ENCODE results near the gene JAZF1. TPM values are rescaled to one million over a fixed set of nuclear protein-coding genes. Genes with fewer than 3 reads are reported as not detected.

JAZF1 gene
- total and polyA plus RNA-seq, 4 donors = 13.5 to 38.8 (median 21.3) TPM

DNA sequence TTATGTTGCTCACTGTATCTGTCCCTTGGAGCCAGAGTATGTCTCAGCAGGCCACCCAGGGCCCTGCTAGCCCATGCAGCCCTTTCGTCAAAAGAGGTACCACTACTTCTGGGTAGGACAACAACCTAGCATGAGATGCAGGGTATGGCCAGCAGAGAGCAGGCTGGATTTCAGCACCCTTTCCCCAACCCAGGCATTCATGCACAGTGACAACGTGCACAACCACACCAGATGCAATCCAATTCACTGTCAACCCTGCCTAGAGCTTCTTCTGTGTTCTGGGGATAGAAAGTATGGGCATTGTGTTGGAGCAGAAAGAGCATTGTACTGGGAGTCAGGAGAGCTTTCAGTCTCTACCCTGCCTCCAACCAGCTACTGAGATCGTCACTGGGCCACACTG, 37.9 kb downstream of the JAZF1 start:
- Histone ChIP-seq H3K36me3 (ENCODE audit: control insufficient read depth in 1 of 2, insufficient read depth in 2 of 2, low read length in 1 of 2) (peaks cover 0 to 3% of the 10 kb centered on the region in 2 donors), H3K27ac (ENCODE audit: low read depth in 1 of 2, low read length in 2 of 2) (no peak overlapping the region), H3K9me3 (ENCODE audit: control insufficient read depth, low read length) (no peaks in the 10 kb centered on the region), H3K4me3 (ENCODE audit: low read length in 2 of 2) (no peak overlapping the region), H3K4me1 (ENCODE audit: control insufficient read depth in 1 of 2, insufficient read depth in 2 of 2, low read length in 2 of 2) (no peaks in the 10 kb centered on the region), H3K27me3 (ENCODE audit: control insufficient read depth in 1 of 2, insufficient read depth in 2 of 2, low read length in 1 of 2) (no peaks in the 10 kb centered on the region)
- 94 to 96% methylated on average over 3 of the region's 3 CpGs for WGBS, 2 donors
- intact Hi-C loops (cut with DNase I) = no loop called here
- DNase-seq = no peak
- no peak for ATAC-seq (ENCODE audit: low FRiP score)

DNA sequence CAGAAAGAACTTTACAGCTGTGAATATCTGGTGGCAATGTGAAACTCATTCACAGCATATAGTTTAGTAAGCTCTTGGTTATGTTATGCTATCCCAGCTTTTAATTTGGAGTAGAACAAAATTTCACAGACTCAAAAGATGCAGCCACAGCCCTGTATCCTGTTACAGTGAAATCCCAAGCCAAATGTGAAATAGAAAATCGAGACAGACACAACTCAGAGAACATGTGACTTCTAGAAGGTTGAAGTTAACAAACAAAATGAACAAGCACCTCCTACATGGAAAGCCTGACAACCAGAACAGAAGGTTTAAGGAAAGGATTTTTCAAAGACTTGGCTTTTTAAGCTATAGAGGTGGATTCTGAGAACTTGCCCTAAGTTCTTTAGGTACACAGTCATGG, 39.6 kb downstream of the JAZF1 start:
- ATAC-seq (ENCODE audit: low FRiP score) (no peak), DNase-seq (no peak)
- Histone ChIP-seq H3K9me3 (ENCODE audit: control insufficient read depth, low read length) (no peaks in the 10 kb centered on the region), H3K36me3 (ENCODE audit: control insufficient read depth in 1 of 2, insufficient read depth in 2 of 2, low read length in 1 of 2) (peaks cover 0 to 3% of the 10 kb centered on the region in 2 donors), H3K4me1 (ENCODE audit: control insufficient read depth in 1 of 2, insufficient read depth in 2 of 2, low read length in 2 of 2) (no peaks in the 10 kb centered on the region), H3K4me3 (ENCODE audit: low read length in 2 of 2) (no peak overlapping the region), H3K27ac (ENCODE audit: low read depth in 1 of 2, low read length in 2 of 2) (no peak overlapping the region), H3K27me3 (ENCODE audit: control insufficient read depth in 1 of 2, insufficient read depth in 2 of 2, low read length in 1 of 2) (no peaks in the 10 kb centered on the region)
- WGBS, 2 donors = 10 to 19% methylated on average over 1 of the region's 1 CpG
- intact Hi-C loops (cut with DNase I) = no loop called here

DNA sequence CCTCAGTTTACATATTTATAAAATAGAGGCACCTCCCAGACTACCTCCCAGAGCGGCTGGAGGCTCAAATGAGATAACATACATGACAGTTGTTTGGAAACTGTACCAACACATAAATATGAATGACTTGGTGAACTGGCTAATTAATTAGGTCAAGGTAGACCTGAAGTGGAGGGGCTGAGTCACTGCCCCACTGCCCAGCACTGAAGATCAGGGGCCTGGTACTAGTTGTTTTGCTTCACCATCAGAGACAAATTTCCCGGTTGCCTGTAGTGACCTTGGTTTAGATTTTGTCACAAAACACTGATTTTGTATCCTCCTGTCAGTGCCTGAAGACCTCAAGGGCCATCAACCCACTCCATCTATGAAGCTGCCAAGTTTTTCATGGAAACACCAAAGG, 41.8 kb downstream of the JAZF1 start:
- intact Hi-C loops (cut with DNase I) = no loop called here
- peaks cover 0 to 3% of the 10 kb centered on the region in 2 donors for H3K36me3 ChIP-seq (ENCODE audit: control insufficient read depth in 1 of 2, insufficient read depth in 2 of 2, low read length in 1 of 2)
- no peaks in the 10 kb centered on the region for H3K27me3 ChIP-seq (ENCODE audit: control insufficient read depth in 1 of 2, insufficient read depth in 2 of 2, low read length in 1 of 2)
- no peak overlapping the region for H3K4me3 ChIP-seq (ENCODE audit: low read length in 2 of 2)
- H3K27ac ChIP-seq (ENCODE audit: low read depth in 1 of 2, low read length in 2 of 2) = no peak overlapping the region
- ATAC-seq (ENCODE audit: low FRiP score) = no peak
- H3K9me3 ChIP-seq (ENCODE audit: control insufficient read depth, low read length) = no peaks in the 10 kb centered on the region
- WGBS, 2 donors = 99 to 100% methylated on average over 2 of the region's 2 CpGs
- no peak for DNase-seq
- peaks cover 0 to 2% of the 10 kb centered on the region in 2 donors for H3K4me1 ChIP-seq (ENCODE audit: control insufficient read depth in 1 of 2, insufficient read depth in 2 of 2, low read length in 2 of 2)

DNA sequence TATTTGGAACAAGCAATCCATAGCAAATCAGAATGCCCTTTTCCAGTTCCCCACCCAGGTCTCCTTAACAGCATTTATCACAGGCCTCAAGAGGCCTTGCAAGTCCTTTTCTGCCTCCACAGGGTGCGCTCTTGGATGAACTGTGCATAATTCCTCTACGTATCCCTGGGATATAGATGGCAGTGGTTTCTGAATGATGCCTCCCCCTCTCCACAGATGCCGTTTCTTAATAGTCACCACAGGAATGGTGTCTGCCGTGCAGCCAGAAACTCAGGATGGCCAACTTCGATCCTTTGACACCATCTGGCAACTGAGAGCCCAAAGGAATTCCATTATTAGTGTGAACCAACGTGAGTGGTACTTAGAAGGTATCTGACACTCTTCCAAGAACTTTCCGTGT, 43.1 kb downstream of the JAZF1 start:
- ATAC-seq (ENCODE audit: low FRiP score) (no peak), DNase-seq (no peak)
- Histone ChIP-seq H3K36me3 (ENCODE audit: control insufficient read depth in 1 of 2, insufficient read depth in 2 of 2, low read length in 1 of 2) (no peaks in the 10 kb centered on the region), H3K4me3 (ENCODE audit: low read length in 2 of 2) (no peak overlapping the region), H3K4me1 (ENCODE audit: control insufficient read depth in 1 of 2, insufficient read depth in 2 of 2, low read length in 2 of 2) (peaks cover 2 to 3% of the 10 kb centered on the region in 2 donors), H3K9me3 (ENCODE audit: control insufficient read depth, low read length) (no peaks in the 10 kb centered on the region), H3K27ac (ENCODE audit: low read depth in 1 of 2, low read length in 2 of 2) (no peak overlapping the region), H3K27me3 (ENCODE audit: control insufficient read depth in 1 of 2, insufficient read depth in 2 of 2, low read length in 1 of 2) (no peaks in the 10 kb centered on the region)
- intact Hi-C loops (cut with DNase I) = no loop called here
- WGBS, 2 donors = 83 to 95% methylated on average over 7 of the region's 7 CpGs

DNA sequence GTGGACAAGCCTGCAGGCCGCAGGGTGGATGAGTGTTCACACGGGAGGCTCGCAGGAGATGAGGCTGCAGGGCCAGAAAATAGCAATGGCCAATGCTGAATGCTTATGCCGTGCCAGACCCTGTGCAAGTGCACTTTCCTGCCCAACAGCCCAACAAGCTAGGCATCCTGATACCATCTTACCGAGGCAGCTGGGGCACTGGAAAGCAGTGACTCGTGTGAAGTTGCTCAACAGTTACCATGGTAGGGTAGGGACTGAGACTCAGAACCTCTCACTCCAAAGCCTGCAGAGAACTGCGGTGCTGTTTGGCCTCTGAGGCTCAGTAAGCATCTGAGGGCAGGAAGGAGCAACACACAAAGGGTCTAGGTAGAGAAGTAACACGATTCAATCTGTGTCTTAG, 43.7 kb downstream of the JAZF1 start:
- WGBS, 2 donors = 91 to 93% methylated on average over 8 of the region's 8 CpGs
- Histone ChIP-seq H3K27me3 (ENCODE audit: control insufficient read depth in 1 of 2, insufficient read depth in 2 of 2, low read length in 1 of 2) (no peaks in the 10 kb centered on the region), H3K36me3 (ENCODE audit: control insufficient read depth in 1 of 2, insufficient read depth in 2 of 2, low read length in 1 of 2) (no peaks in the 10 kb centered on the region), H3K9me3 (ENCODE audit: control insufficient read depth, low read length) (no peaks in the 10 kb centered on the region), H3K27ac (ENCODE audit: low read depth in 1 of 2, low read length in 2 of 2) (no peak overlapping the region), H3K4me1 (ENCODE audit: control insufficient read depth in 1 of 2, insufficient read depth in 2 of 2, low read length in 2 of 2) (peaks cover 2 to 3% of the 10 kb centered on the region in 2 donors), H3K4me3 (ENCODE audit: low read length in 2 of 2) (no peak overlapping the region)
- no peak for ATAC-seq (ENCODE audit: low FRiP score)
- intact Hi-C loops (cut with DNase I) = no loop called here
- no peak for DNase-seq

DNA sequence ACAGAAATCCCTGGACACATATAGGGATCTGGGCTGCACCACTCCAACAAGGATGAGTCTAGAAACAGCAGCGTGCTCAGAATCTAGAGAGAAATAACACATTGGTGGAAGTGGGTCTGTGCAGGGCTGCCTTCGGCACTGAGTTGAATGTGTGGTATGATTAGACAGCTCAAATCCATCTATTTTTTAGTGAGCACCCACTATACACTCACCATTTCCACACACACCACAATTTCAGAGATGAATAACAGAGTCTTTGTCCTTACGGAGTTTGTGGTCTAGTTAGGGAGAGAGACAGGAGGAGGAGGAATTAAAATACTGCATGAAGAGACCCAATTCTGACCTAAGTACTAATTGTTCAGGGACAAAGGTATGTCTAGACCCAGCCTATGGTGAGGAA, 44.2 kb downstream of the JAZF1 start:
- intact Hi-C loops (cut with DNase I) = no loop called here
- H3K4me3 ChIP-seq (ENCODE audit: low read length in 2 of 2) = no peak overlapping the region
- H3K36me3 ChIP-seq (ENCODE audit: control insufficient read depth in 1 of 2, insufficient read depth in 2 of 2, low read length in 1 of 2) = no peaks in the 10 kb centered on the region
- no peaks in the 10 kb centered on the region for H3K27me3 ChIP-seq (ENCODE audit: control insufficient read depth in 1 of 2, insufficient read depth in 2 of 2, low read length in 1 of 2)
- 78 to 100% methylated on average over 3 of the region's 3 CpGs for WGBS, 2 donors
- DNase-seq (no peak), ATAC-seq (ENCODE audit: low FRiP score) (no peak)
- H3K4me1 ChIP-seq (ENCODE audit: control insufficient read depth in 1 of 2, insufficient read depth in 2 of 2, low read length in 2 of 2) = peaks cover 2 to 3% of the 10 kb centered on the region in 2 donors
- H3K27ac ChIP-seq (ENCODE audit: low read depth in 1 of 2, low read length in 2 of 2) = no peak overlapping the region
- H3K9me3 ChIP-seq (ENCODE audit: control insufficient read depth, low read length) = no peaks in the 10 kb centered on the region

DNA sequence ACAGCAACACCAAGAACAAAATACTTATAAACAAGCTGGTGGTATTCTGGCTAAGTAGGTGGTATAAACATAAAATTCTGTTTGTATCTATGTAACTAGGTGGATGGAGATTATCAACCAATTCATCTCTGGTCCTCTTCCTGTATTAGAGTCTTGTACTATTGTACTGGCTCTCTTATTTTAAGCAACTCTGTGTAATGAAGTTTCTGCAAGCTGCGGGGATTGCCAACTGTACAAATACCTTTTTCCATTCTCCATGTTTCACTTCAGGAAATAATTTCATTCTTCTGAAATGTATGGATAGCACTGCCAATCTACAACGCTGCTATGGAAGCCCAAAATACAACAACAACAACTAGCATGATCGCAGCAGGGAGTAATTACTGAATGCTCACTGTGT, 44.8 kb downstream of the JAZF1 start:
- intact Hi-C loops (cut with DNase I) = no loop called here
- no peak for ATAC-seq (ENCODE audit: low FRiP score)
- Histone ChIP-seq H3K27ac (ENCODE audit: low read depth in 1 of 2, low read length in 2 of 2) (no peak overlapping the region), H3K27me3 (ENCODE audit: control insufficient read depth in 1 of 2, insufficient read depth in 2 of 2, low read length in 1 of 2) (no peaks in the 10 kb centered on the region), H3K36me3 (ENCODE audit: control insufficient read depth in 1 of 2, insufficient read depth in 2 of 2, low read length in 1 of 2) (no peaks in the 10 kb centered on the region), H3K4me1 (ENCODE audit: control insufficient read depth in 1 of 2, insufficient read depth in 2 of 2, low read length in 2 of 2) (peaks cover 2 to 3% of the 10 kb centered on the region in 2 donors), H3K4me3 (ENCODE audit: low read length in 2 of 2) (no peak overlapping the region), H3K9me3 (ENCODE audit: control insufficient read depth, low read length) (no peaks in the 10 kb centered on the region)
- no peak for DNase-seq
- WGBS, 2 donors = 39 to 52% methylated on average over 3 of the region's 3 CpGs

DNA sequence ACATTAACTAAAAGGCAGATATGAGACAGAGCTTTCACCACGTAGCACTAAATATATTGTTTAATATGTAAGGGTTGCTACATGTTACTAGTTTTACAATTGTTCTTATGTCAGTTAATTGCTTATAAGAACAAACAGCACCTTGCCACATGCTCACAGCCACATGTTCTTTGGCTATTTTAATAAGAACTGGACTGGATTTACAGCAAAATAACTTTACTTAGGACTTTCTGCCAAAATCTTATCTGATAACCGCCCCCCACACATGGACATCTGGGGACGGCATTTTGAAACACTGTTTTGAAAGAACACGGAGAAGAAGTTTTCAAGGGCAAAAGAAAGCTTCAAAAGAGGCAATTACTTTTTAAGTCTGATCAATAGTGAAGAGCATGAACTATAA, 45.3 kb downstream of the JAZF1 start:
- no peak overlapping the region for H3K27ac ChIP-seq (ENCODE audit: low read depth in 1 of 2, low read length in 2 of 2)
- 2 to 9% methylated on average over 4 of the region's 4 CpGs for WGBS, 2 donors
- H3K4me3 ChIP-seq (ENCODE audit: low read length in 2 of 2) = no peak overlapping the region
- intact Hi-C loops (cut with DNase I) = no loop called here
- ATAC-seq (ENCODE audit: low FRiP score) = no peak
- DNase-seq = no peak
- no peaks in the 10 kb centered on the region for H3K36me3 ChIP-seq (ENCODE audit: control insufficient read depth in 1 of 2, insufficient read depth in 2 of 2, low read length in 1 of 2)
- H3K9me3 ChIP-seq (ENCODE audit: control insufficient read depth, low read length) = no peaks in the 10 kb centered on the region
- H3K27me3 ChIP-seq (ENCODE audit: control insufficient read depth in 1 of 2, insufficient read depth in 2 of 2, low read length in 1 of 2) = no peaks in the 10 kb centered on the region
- peaks cover 2 to 3% of the 10 kb centered on the region in 2 donors for H3K4me1 ChIP-seq (ENCODE audit: control insufficient read depth in 1 of 2, insufficient read depth in 2 of 2, low read length in 2 of 2)

DNA sequence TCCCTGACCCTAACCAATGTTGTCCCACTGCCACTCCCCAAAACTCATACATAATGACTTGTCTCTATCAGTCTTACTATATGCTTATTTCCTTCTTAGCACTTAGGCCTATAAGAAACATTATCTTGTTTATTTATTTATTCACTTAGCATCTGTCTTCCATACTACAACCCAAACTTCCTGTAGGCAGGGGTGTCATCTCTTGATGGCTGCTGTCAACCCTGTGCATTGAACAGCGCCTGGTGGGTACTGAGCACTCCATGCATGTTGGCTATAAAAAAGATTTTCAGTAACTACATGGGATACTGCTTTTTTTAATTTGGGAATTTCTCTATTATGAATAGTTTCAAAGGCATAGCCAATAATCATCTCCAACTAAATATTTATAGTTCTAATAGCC, 46.7 kb downstream of the JAZF1 start:
- Histone ChIP-seq H3K4me3 (ENCODE audit: low read length in 2 of 2) (no peak overlapping the region), H3K27me3 (ENCODE audit: control insufficient read depth in 1 of 2, insufficient read depth in 2 of 2, low read length in 1 of 2) (no peaks in the 10 kb centered on the region), H3K27ac (ENCODE audit: low read depth in 1 of 2, low read length in 2 of 2) (no peak overlapping the region), H3K9me3 (ENCODE audit: control insufficient read depth, low read length) (no peaks in the 10 kb centered on the region), H3K4me1 (ENCODE audit: control insufficient read depth in 1 of 2, insufficient read depth in 2 of 2, low read length in 2 of 2) (peaks cover 2 to 3% of the 10 kb centered on the region in 2 donors), H3K36me3 (ENCODE audit: control insufficient read depth in 1 of 2, insufficient read depth in 2 of 2, low read length in 1 of 2) (no peaks in the 10 kb centered on the region)
- DNase-seq (no peak), ATAC-seq (ENCODE audit: low FRiP score) (no peak)
- WGBS, 2 donors = 97 to 100% methylated on average over 1 of the region's 1 CpG
- intact Hi-C loops (cut with DNase I) = no loop called here

Measured in aorta (tissue), 5 donors.